GM19328 (cell line): ENCODE measurements around the gene SSTR3.
"Not testable (repeated sequence)": the region's sequence is repeated elsewhere in the genome, so short reads cannot be mapped to it uniquely, and the experiment has no call there.

Experiments used
- ATAC-seq: cut with Tn5 transposase; IDR thresholded peaks from one replicate; pipeline ENCODE4 v1.9.1; 2021; ENCODE audit warnings: mild to moderate bottlenecking, moderate library complexity; ENCODE audit not compliant: unreplicated experiment

Gene SSTR3

GRCh38 chr22:37213218-37213855 lies 1.1 kb upstream of the SSTR3 start:
- ATAC-seq = no peak

- ATAC-seq = no peak
These were observed 457 bp downstream of the SSTR3 start for GRCh38 chr22:37211866-37212173.

GRCh38 chr22:37211075-37211865 lies 1.0 kb downstream of the SSTR3 start:
- ATAC-seq = no peak

GRCh38 chr22:37210041-37210803 lies 2.1 kb downstream of the SSTR3 start:
- ATAC-seq = no peak

- ATAC-seq = no peak
These were observed 3.0 kb downstream of the SSTR3 start for GRCh38 chr22:37209140-37209845.

- no peak for ATAC-seq
These were observed 3.7 kb downstream of the SSTR3 start for GRCh38 chr22:37208401-37209139.

- ATAC-seq = no peak
These were observed 4.3 kb downstream of the SSTR3 start for GRCh38 chr22:37207981-37208380.

GRCh38 chr22:37206841-37207821 lies 5.1 kb downstream of the SSTR3 start:
- no peak for ATAC-seq

GRCh38 chr22:37206118-37206840 lies 6.0 kb downstream of the SSTR3 start:
- no peak for ATAC-seq

GRCh38 chr22:37205046-37205445 lies 7.2 kb downstream of the SSTR3 start:
- no peak for ATAC-seq

- no peak for ATAC-seq
These were observed 8.1 kb downstream of the SSTR3 start for GRCh38 chr22:37204045-37204655.

- ATAC-seq = no peak
These were observed 8.8 kb downstream of the SSTR3 start for GRCh38 chr22:37203354-37204044.

GRCh38 chr22:37202716-37203115 lies 9.6 kb downstream of the SSTR3 start:
- no peak for ATAC-seq

- ATAC-seq = no peak
These were observed 10.2 kb downstream of the SSTR3 start for GRCh38 chr22:37202001-37202555.

- ATAC-seq = not testable (repeated sequence)
These were observed 10.8 kb downstream of the SSTR3 start for GRCh38 chr22:37201443-37201820.

- ATAC-seq = no peak
These were observed 12.5 kb downstream of the SSTR3 start for GRCh38 chr22:37199760-37200108.

GRCh38 chr22:37199103-37199759 lies 13.0 kb downstream of the SSTR3 start:
- peak; percentile 79 for ATAC-seq
